ENCODE measurements around the gene SPRYD3. TPM values are rescaled to one million over a fixed set of nuclear protein-coding genes. Genes with fewer than 3 reads are reported as not detected.
"Not testable (repeated sequence)": the region's sequence is repeated elsewhere in the genome, so short reads cannot be mapped to it uniquely, and the experiment has no call there.

Gene SPRYD3
- total RNA-seq, 1 donor from 2014 or later = 28.3 TPM

- no peak for TF ChIP-seq CTCF (IDR thresholded peaks at IDR 0.05)
- Mint-ChIP-seq H3K27me3 (ENCODE audit: unreplicated experiment) (no peaks in the 10 kb centered on the region), H3K36me3 (ENCODE audit: unreplicated experiment) (peaks cover 64% of the 10 kb centered on the region), H3K4me1 (ENCODE audit: unreplicated experiment) (peaks cover 11% of the 10 kb centered on the region), H3K27ac (ENCODE audit: unreplicated experiment) (no peak overlapping the region), H3K9me3 (ENCODE audit: unreplicated experiment) (no peaks in the 10 kb centered on the region), H3K4me3 (ENCODE audit: unreplicated experiment) (no peak overlapping the region)
- no peak for DNase-seq (ENCODE audit: extremely low spot score, unreplicated experiment)
Observed at GRCh38 chr12:53036802-53037201, 42.4 kb downstream of the SPRYD3 start.

DNA sequence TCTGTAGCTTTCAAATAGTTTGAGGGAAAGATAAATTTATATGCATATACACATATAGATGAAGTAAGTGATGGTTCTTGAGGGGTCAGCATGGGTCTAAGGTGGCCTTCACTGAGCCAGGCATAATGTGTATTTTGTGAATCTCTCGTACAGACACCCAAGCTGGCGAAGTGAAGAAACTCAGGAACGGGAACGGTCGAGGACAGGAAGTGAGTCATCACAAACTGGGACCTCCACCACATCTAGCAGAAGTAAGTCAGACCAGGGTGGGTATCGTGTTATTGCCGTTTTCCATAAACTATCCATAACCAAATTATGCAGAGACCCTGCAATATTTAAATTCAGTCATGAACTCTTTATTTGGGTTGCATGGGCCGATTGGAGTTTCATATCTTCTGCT is 44.7 kb downstream of the SPRYD3 start:
- peaks cover 11% of the 10 kb centered on the region for H3K4me1 Mint-ChIP-seq (ENCODE audit: unreplicated experiment)
- H3K27me3 Mint-ChIP-seq (ENCODE audit: unreplicated experiment) = no peaks in the 10 kb centered on the region
- H3K9me3 Mint-ChIP-seq (ENCODE audit: unreplicated experiment) = no peaks in the 10 kb centered on the region
- TF ChIP-seq CTCF (IDR thresholded peaks at IDR 0.05) = no peak
- peak overlapping the region; percentile 35 for H3K27ac Mint-ChIP-seq (ENCODE audit: unreplicated experiment)
- H3K4me3 Mint-ChIP-seq (ENCODE audit: unreplicated experiment) = no peak overlapping the region
- DNase-seq (ENCODE audit: extremely low spot score, unreplicated experiment) = no peak
- H3K36me3 Mint-ChIP-seq (ENCODE audit: unreplicated experiment) = peaks cover 60% of the 10 kb centered on the region

GRCh38 chr12:53033832-53034231 is 45.4 kb downstream of the SPRYD3 start:
- not testable (repeated sequence) for H3K27ac Mint-ChIP-seq (ENCODE audit: unreplicated experiment); DNase-seq (ENCODE audit: extremely low spot score, unreplicated experiment); H3K27me3 Mint-ChIP-seq (ENCODE audit: unreplicated experiment); H3K4me3 Mint-ChIP-seq (ENCODE audit: unreplicated experiment); H3K9me3 Mint-ChIP-seq (ENCODE audit: unreplicated experiment); H3K4me1 Mint-ChIP-seq (ENCODE audit: unreplicated experiment)
- peaks cover 59% of the 10 kb centered on the region for H3K36me3 Mint-ChIP-seq (ENCODE audit: unreplicated experiment)

DNA sequence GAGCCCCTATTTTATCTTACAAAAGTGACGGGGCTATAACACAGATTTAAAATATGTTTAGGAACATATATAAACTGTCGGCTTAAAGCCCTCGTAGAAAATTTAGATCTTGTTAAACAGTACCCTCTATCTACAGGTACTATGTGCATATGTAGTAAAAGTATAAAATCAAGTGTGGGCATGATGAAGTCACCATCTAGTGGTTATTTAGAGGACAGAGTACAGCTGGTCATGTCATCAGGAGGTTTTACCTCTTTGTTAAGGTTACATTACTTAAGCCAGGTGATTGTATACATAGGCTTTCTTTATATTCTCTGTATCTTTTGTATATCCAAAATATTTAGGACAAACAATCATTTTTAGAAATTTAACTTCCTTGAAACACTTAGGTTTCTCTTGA is 47.6 kb downstream of the SPRYD3 start:
- Mint-ChIP-seq H3K4me1 (ENCODE audit: unreplicated experiment) (no peaks in the 10 kb centered on the region), H3K27me3 (ENCODE audit: unreplicated experiment) (no peaks in the 10 kb centered on the region), H3K27ac (ENCODE audit: unreplicated experiment) (no peak overlapping the region), H3K36me3 (ENCODE audit: unreplicated experiment) (peaks cover 53% of the 10 kb centered on the region), H3K4me3 (ENCODE audit: unreplicated experiment) (no peak overlapping the region), H3K9me3 (ENCODE audit: unreplicated experiment) (no peaks in the 10 kb centered on the region)
- TF ChIP-seq CTCF (IDR thresholded peaks at IDR 0.05) = no peak
- DNase-seq (ENCODE audit: extremely low spot score, unreplicated experiment) = no peak

DNA sequence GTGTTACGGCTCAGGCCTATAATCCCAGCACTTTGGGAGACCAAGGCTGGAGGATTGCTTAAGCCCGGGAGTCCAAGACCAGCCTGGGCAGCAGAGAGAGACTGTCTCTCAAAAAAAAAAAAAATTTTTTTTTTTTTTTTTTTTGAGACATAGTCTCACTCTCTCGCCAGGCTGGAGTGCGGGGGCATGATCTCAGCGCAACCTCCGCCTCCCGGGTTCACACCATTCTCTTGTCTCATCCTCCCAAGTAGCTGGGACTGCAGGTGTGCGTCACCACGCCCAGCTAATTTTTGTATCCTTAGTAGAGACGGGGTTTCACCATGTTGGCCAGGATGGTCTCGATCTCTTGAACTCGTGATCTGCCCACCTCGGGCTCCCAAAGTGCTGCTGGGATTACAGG is 52.2 kb downstream of the SPRYD3 start:
- not testable (repeated sequence) for H3K27me3 Mint-ChIP-seq (ENCODE audit: unreplicated experiment); H3K27ac Mint-ChIP-seq (ENCODE audit: unreplicated experiment); DNase-seq (ENCODE audit: extremely low spot score, unreplicated experiment); H3K4me3 Mint-ChIP-seq (ENCODE audit: unreplicated experiment); H3K4me1 Mint-ChIP-seq (ENCODE audit: unreplicated experiment); H3K9me3 Mint-ChIP-seq (ENCODE audit: unreplicated experiment)
- peaks cover 48% of the 10 kb centered on the region for H3K36me3 Mint-ChIP-seq (ENCODE audit: unreplicated experiment)

GRCh38 chr12:53025250-53025649 is 53.9 kb downstream of the SPRYD3 start:
- Mint-ChIP-seq H3K27me3 (ENCODE audit: unreplicated experiment) (no peaks in the 10 kb centered on the region), H3K27ac (ENCODE audit: unreplicated experiment) (no peak overlapping the region), H3K9me3 (ENCODE audit: unreplicated experiment) (no peaks in the 10 kb centered on the region), H3K4me1 (ENCODE audit: unreplicated experiment) (no peaks in the 10 kb centered on the region), H3K36me3 (ENCODE audit: unreplicated experiment) (peaks cover 40% of the 10 kb centered on the region), H3K4me3 (ENCODE audit: unreplicated experiment) (no peak overlapping the region)
- no peak for DNase-seq (ENCODE audit: extremely low spot score, unreplicated experiment)
- no peak for TF ChIP-seq CTCF (IDR thresholded peaks at IDR 0.05)

Measured in osteocyte (in vitro differentiated cells).